Airway epithelial cell (primary cell): ENCODE measurements around the gene CRYZL1. TPM values are rescaled to one million over a fixed set of nuclear protein-coding genes. Genes with fewer than 3 reads are reported as not detected.

Experiments used
- total RNA-seq: library from RNA; depleted of rRNA; stranded (reverse); fragments of >200 nt; gene quantifications from 2 replicates; pipeline ENCODE4 v1.2.3, GENCODE V29; 2015

The CRYZL1 gene
- total RNA-seq, result 12.1 and 16.1 TPM in 2 replicates

DNA sequence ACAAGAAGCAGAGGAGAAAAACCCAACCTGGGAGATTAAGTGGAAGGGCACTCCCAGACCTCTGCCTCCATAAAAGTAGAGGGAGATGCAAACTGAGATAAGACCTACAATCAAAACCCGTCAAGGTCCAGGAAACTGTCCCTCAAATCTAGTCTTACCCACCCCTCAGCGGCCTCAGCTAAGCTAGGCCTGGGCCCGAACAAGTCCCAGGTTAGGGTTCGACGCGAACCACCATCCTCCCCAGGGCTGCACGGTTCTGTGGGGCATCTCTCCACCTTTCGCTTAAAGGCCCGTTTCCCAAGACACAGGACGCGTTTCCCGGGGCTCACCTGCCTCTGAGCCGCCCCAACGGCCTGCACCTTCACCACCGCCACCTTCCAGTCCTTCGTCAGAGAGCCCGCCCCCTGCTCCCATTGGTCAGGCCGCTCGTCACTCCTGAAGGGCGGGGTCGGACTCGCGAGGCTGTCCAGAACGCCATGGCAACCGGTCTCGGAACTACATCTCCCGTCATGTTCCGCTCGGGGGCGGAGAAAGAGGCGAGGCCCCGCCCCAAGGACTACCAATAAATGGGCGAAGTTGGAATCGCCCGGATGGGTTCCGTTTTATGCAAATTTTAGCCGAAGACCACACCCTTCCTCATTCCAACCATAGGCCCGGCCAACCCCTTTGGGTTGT, at the start of gene CRYZL1:
TSS of gene CRYZL1 (minus strand) at position 390 of the 675 bp plus-strand sequence. CDS start 10,190 bp downstream, outside the sequence.

DNA sequence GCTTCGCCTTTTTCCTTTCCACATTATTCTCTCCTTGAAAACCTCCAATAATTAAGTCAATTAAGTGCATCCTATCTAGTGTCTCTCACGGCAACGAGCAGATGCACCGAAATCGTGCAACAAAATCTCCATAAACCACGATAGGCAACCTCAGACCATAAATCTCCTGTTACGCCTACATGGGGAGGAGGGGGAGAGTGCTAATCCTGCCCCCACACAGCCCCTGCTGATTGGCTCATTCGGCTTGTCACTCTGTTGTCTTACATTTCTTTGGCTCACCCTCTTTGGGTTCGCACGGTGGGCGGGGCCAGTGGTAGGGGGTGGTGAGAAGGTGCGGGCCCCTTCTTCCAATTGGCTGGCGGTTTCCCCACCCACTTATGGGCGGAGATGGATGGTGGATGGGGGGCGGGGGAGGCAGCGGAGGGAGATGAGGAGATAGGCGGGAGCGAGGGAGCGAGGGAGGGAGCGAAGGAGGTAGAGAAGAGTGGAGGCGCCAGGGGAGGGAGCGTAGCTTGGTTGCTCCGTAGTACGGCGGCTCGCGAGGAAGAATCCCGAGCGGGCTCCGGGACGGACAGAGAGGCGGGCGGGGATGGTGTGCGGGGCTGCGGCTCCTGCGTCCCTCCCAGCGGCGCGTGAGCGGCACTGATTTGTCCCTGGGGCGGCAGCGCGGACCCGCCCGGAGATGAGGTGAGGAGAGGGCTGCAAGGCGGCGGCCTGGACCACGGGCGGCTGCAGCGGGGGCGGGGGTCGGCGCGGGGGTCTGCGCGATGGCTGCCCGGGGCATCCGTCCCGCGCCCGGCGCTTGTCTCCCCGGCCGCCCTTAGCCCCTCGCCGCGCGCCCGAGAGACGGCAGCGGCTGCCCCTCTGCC, 720 bp upstream of the CRYZL1 start, which contains the start of gene ITSN1:
TSS of gene ITSN1 (plus strand) at position 475 of the 869 bp plus-strand sequence. CDS start 76,328 bp downstream, outside the sequence.

DNA sequence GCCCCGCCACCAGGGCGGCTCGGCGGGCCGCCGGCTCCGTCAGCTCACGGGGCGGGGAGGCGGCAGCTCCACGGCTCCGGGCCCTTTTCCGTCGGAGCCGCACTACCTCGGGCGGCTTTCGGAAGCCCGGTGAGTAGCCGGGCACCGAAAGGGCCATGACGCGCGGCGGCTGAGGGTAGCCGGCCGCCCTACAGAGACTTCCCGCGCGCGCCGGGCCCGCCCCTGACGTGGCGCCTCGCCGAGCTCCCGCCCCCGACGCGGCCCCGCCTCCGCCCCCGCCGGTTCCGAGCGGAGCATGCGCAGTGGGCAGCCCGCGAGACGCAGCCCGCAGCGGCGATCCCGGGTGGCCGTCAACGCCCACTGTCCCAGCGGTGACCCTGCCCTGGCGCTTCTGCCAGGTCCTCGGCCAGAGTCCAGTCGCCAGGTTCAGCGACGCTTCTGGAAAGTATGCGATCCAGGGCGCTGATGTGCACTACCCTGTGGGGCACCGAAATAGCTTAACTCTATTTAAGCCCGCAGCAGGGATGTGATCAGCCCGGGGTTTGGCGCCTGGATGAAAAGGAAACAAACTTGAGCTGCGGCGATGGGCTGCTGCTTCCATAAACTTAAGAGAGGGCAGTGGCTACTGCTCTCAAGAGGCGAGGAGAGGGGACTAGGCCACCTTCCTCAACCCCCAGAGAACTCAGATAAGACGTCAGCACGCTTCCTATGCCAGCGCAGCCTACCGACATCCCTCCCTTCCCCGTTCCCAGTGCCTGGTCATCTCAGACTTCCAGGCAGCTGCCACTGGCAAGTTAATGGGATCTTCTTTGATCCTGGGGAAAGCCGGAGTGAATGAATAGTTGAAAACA, 52.8 kb downstream of the CRYZL1 start, which contains the start of gene DONSON:
TSS of gene DONSON (minus strand) at position 200 of the 851 bp plus-strand sequence. CDS start at position 157, 43 bp downstream.

DNA sequence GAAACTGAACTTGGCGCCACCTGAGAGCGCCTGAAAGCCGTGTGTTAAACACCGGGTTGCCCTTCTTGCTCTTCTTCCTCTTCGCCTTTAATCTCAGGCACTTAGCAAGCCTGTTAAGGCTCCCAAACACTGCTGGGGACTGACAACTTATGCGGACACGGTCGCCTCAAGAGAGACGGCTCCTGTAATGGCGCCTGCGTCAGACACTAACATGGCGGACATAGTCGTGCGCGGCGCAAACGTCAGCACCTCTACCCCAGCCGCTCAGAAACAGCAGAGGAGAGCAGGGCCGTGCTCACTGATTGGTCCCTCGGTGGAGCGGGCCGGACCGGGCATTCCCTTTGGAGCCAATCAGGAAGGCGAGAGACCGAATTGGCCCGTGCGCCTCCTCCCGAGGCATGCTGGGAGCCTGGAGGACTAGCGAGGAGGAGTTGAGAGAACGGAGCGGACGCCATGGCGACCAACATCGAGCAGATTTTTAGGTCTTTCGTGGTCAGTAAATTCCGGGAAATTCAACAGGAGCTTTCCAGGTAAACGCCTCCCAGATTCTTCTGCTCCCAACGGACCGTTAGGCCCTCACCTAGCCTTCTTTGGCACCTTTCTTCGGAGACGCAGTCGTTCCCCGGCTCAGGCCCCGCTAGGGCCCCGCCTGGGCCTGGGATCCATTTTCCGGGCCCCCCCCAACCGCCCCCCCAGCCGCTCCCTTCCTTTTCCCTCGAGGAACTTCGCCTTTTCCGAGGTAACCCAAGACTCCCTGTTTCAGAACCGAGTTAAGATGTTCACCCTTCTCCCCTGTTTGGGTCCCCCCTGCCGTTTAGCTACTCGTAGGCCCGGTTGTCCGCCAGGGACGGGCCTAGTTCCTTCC, 98.7 kb downstream of the CRYZL1 start, which contains the start of gene SON:
TSS of gene SON (plus strand) at position 399 of the 865 bp plus-strand sequence. CDS start at position 454, 55 bp downstream.

DNA sequence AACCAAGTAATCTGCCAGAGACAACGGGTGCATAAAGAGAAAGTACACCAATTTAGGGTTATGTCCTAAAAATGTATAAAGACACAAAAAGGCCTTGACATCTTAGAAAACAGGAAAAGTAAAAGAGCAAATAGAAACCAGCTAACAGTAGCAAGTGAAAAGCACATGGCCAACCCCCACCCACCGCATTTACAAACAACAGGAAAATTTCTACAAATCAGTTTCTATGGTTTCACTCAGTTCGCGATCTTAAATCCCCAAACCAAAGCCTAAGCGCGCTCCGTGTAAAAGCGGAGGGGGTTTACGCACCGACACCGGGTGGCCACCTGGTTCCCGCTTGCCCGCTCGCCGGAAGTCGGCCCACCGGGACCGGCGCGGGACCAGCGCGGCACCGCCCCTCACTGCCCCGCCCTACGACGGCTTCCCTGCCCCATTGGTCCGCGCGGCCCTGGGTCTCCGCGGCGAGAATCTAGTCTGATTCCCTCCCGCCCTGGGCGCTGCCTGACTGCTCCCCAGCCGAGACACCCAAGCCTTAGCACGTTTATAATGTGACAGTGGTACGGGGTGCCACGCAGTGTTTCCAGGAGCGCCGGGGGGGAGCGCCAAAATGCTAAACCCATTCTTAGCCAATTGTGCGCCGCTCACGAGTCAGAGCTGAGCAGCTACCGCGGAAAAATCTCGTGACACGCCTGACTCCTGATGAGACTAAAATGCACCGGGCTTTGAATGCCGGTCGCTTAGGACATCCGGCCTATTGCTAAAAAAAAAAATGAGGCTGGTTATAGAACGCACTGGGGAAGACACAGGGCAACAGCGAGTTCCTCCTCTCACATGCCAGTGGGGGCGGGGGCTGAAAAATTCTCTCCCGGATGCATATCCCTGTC, 99.5 kb downstream of the CRYZL1 start, which contains the start of gene GART:
TSS of gene GART (minus strand) at position 362 of the 884 bp plus-strand sequence. CDS start 2,802 bp downstream, outside the sequence.

Other genes with a start within 250 kb of the CRYZL1 start
- 57.6 and 72.9 TPM in 2 replicates for gene IFNGR2, start 238.3 kb downstream of the CRYZL1 start, total RNA-seq
- gene TMEM50B, start 161.8 kb downstream of the CRYZL1 start, total RNA-seq, result 18.9 and 21.3 TPM in 2 replicates
- 0.42 TPM in 2 replicates for gene DNAJC28, start 150.0 kb downstream of the CRYZL1 start, total RNA-seq
- 77.6 and 103 TPM in 2 replicates for gene GART, start 99.6 kb downstream of the CRYZL1 start, total RNA-seq
- 184 and 484 TPM in 2 replicates for gene SON, start 98.7 kb downstream of the CRYZL1 start, total RNA-seq
- gene DONSON, start 53.1 kb downstream of the CRYZL1 start, total RNA-seq, result 17.7 and 19.3 TPM in 2 replicates
- gene ITSN1, start 760 bp upstream of the CRYZL1 start, total RNA-seq, result 15.9 and 17.9 TPM in 2 replicates